ENCODE measurements around the gene REEP2.

Gene REEP2

GRCh38 chr5:138448481-138449398 lies 9.9 kb downstream of the REEP2 start:
- peak; percentile 95 for DNase-seq (ENCODE audit: low spot score)

- peak; percentile 92 for DNase-seq (ENCODE audit: low spot score)
Observed at GRCh38 chr5:138449501-138450239, 10.8 kb downstream of the REEP2 start.

- no peak for DNase-seq (ENCODE audit: low spot score)
Observed at GRCh38 chr5:138450971-138451370, 12.1 kb downstream of the REEP2 start.

- no peak for DNase-seq (ENCODE audit: low spot score)
Observed at GRCh38 chr5:138452720-138453119, 13.9 kb downstream of the REEP2 start.

GRCh38 chr5:138453590-138453989 lies 14.7 kb downstream of the REEP2 start:
- no peak for DNase-seq (ENCODE audit: low spot score)

- DNase-seq (ENCODE audit: low spot score) = no peak
Observed at GRCh38 chr5:138454121-138454520, 15.3 kb downstream of the REEP2 start.

- no peak for DNase-seq (ENCODE audit: low spot score)
Observed at GRCh38 chr5:138455232-138455930, 16.5 kb downstream of the REEP2 start.

- no peak for DNase-seq (ENCODE audit: low spot score)
Observed at GRCh38 chr5:138457531-138458275, 18.8 kb downstream of the REEP2 start.

- no peak for DNase-seq (ENCODE audit: low spot score)
Observed at GRCh38 chr5:138458384-138458783, 19.5 kb downstream of the REEP2 start.

- no peak for DNase-seq (ENCODE audit: low spot score)
Observed at GRCh38 chr5:138458856-138459255, 20.0 kb downstream of the REEP2 start.

- DNase-seq (ENCODE audit: low spot score) = no peak
Observed at GRCh38 chr5:138459311-138459933, 20.6 kb downstream of the REEP2 start.

- DNase-seq (ENCODE audit: low spot score) = no peak
Observed at GRCh38 chr5:138460032-138460693, 21.3 kb downstream of the REEP2 start.

- DNase-seq (ENCODE audit: low spot score) = no peak
Observed at GRCh38 chr5:138461343-138462125, 22.7 kb downstream of the REEP2 start.

- no peak for DNase-seq (ENCODE audit: low spot score)
Observed at GRCh38 chr5:138463419-138464007, 24.7 kb downstream of the REEP2 start.

- peak; percentile 90 for DNase-seq (ENCODE audit: low spot score)
Observed at GRCh38 chr5:138464008-138464387, 25.1 kb downstream of the REEP2 start.

GRCh38 chr5:138464388-138465260 lies 25.8 kb downstream of the REEP2 start:
- peak; percentile 99 for DNase-seq (ENCODE audit: low spot score)

- peak; percentile 98 for DNase-seq (ENCODE audit: low spot score)
Observed at GRCh38 chr5:138465261-138466124, 26.6 kb downstream of the REEP2 start, which contains the start of gene EGR1. Gene EGR1, plus strand, starts transcription at chr5:138465479. Its CDS starts 283 bp downstream, at chr5:138465762.

Measured in cerebellar cortex (tissue), 1 donor.